Measurements from ENCODE around the gene EFCAB12. TPM values are rescaled to one million over a fixed set of nuclear protein-coding genes. Genes with fewer than 3 reads are reported as not detected.
"Not testable (repeated sequence)": the region's sequence is repeated elsewhere in the genome, so short reads cannot be mapped to it uniquely, and the experiment has no call there.

EFCAB12 gene
- total and polyA plus RNA-seq, 2 of the 13 experiments (the other 11 are each of a cell fraction or from before 2014, with no cell fraction given) = 0.31 to 2.4 TPM

GRCh38 chr3:129365296-129366136 is 62.9 kb downstream of the EFCAB12 start (continued):
- no peak for TF ChIP-seq ZSCAN9 (CRISPR knock-in tag; IDR thresholded peaks at IDR 0.05; ENCODE audit: borderline replicate concordance)
- no peak for TF ChIP-seq MLLT10 (CRISPR knock-in tag; IDR thresholded peaks at IDR 0.05)
- TF ChIP-seq TGIF2 (CRISPR knock-in tag; IDR thresholded peaks at IDR 0.05) = no peak
- TF ChIP-seq NFE2L1 (CRISPR knock-in tag; IDR thresholded peaks at IDR 0.05; ENCODE audit: borderline replicate concordance) = no peak
- no peak for TF ChIP-seq ZFAT (CRISPR knock-in tag; conservative IDR thresholded peaks at IDR 0.05)
- TF ChIP-seq NCOA5 (CRISPR knock-in tag; IDR thresholded peaks at IDR 0.05) = no peak
- no peak for TF ChIP-seq THAP9 (CRISPR knock-in tag; IDR thresholded peaks at IDR 0.05; ENCODE audit: borderline replicate concordance)
- TF ChIP-seq PHF20 (CRISPR knock-in tag; IDR thresholded peaks at IDR 0.05) = no peak

GRCh38 chr3:129364811-129365210 is 63.6 kb downstream of the EFCAB12 start:
- H4K20me1 ChIP-seq (ENCODE audit: insufficient read depth, low read length); H2AFZ ChIP-seq (ENCODE audit: low read length); DNase-seq (ENCODE audit: low spot score); BruUV-seq (replicated peaks); H3K36me3 ChIP-seq (replicated peaks in 1 of 2; ENCODE audit: control insufficient read depth in 1 of 2, insufficient read depth in 2 of 2, low read length in 2 of 2); intact Hi-C loops (cut with micrococcal nuclease; ENCODE audit: unreplicated experiment); FAIRE-seq; ATAC-seq; POLR2A ChIA-PET; H3K4me2 ChIP-seq (ENCODE audit: low read depth, low read length); in situ Hi-C loops (cut with HindIII; ENCODE audit: extremely low pct_ligation_motif_present, low pct_unique_long_range_greater_than_20kb); H3K9me3 ChIP-seq (ENCODE audit: low read length); H3K79me2 ChIP-seq (ENCODE audit: insufficient read depth, low read length); H3K9ac ChIP-seq (ENCODE audit: insufficient read depth, low read depth, low read length); H3K27ac ChIP-seq (ENCODE audit: extremely low read length, insufficient read depth, low read length); H3K4me3 ChIP-seq (replicated peaks in 1 of 3; ENCODE audit: insufficient read depth in 1 of 3, low read depth in 2 of 3, low read length in 3 of 3); CTCF ChIA-PET (ENCODE audit: low intra/inter-chr PET ratio, low total read pairs): not testable (repeated sequence)
- whole genome bisulfite sequencing (ENCODE audit: low lambda C conversion rate) = no CpG with 5 or more reads among the region's 2 CpGs
- H3K27me3 ChIP-seq (ENCODE audit: control insufficient read depth in 1 of 2, insufficient read depth in 2 of 2, low read length in 2 of 2) = peaks cover 3 to 22% of the 10 kb centered on the region in 2 experiments; a peak in 4 of 5 replicates
- peaks cover 28% of the 10 kb centered on the region for H3K4me1 ChIP-seq (ENCODE audit: insufficient read depth, low read length)

- H2AFZ ChIP-seq (ENCODE audit: low read length); H3K79me2 ChIP-seq (ENCODE audit: insufficient read depth, low read length); H3K4me3 ChIP-seq (replicated peaks in 1 of 3; ENCODE audit: insufficient read depth in 1 of 3, low read depth in 2 of 3, low read length in 3 of 3); in situ Hi-C loops (cut with HindIII; ENCODE audit: extremely low pct_ligation_motif_present, low pct_unique_long_range_greater_than_20kb); H3K27ac ChIP-seq (ENCODE audit: extremely low read length, insufficient read depth, low read length); CTCF ChIA-PET (ENCODE audit: low intra/inter-chr PET ratio, low total read pairs); FAIRE-seq; BruUV-seq (replicated peaks); POLR2A ChIA-PET; DNase-seq (ENCODE audit: low spot score); intact Hi-C loops (cut with micrococcal nuclease; ENCODE audit: unreplicated experiment); H4K20me1 ChIP-seq (ENCODE audit: insufficient read depth, low read length); H3K4me2 ChIP-seq (ENCODE audit: low read depth, low read length); H3K9ac ChIP-seq (ENCODE audit: insufficient read depth, low read depth, low read length); H3K36me3 ChIP-seq (replicated peaks in 1 of 2; ENCODE audit: control insufficient read depth in 1 of 2, insufficient read depth in 2 of 2, low read length in 2 of 2); H3K9me3 ChIP-seq (ENCODE audit: low read length); ATAC-seq: not testable (repeated sequence)
- WGBS (ENCODE audit: low lambda C conversion rate) = 96% methylated on average over 8 of the region's 28 CpGs
- peaks cover 22% of the 10 kb centered on the region for H3K4me1 ChIP-seq (ENCODE audit: insufficient read depth, low read length)
- peaks cover 3 to 33% of the 10 kb centered on the region in 2 experiments; a peak in 4 of 5 replicates for H3K27me3 ChIP-seq (ENCODE audit: control insufficient read depth in 1 of 2, insufficient read depth in 2 of 2, low read length in 2 of 2)
Measured at GRCh38 chr3:129363356-129363755, 65.1 kb downstream of the EFCAB12 start.

Data from HepG2 (cell line).